Calu3 (cell line): ENCODE results near the gene EFNA2. TPM values are rescaled to one million over a fixed set of nuclear protein-coding genes. Genes with fewer than 3 reads are reported as not detected.
A peak's percentile ranks its signal among the peaks of the same experiment; 100 is the strongest.

Experiments used
- BruUV-seq: library from RNA; stranded (reverse); fragments of 400-500 nt; replicated peaks from 2 replicates; lab custom pipeline; 2021; lab: Mats Ljungman, UMichigan
- CTCF ChIA-PET: fragments of 300-600 bp; sonication (Branson Sonifier 250); formaldehyde crosslinking; loops from one replicate; lab custom pipeline; 2022; ENCODE audit warnings: antibody characterized with exemption; lab: Charles Lee
- DNase-seq: peaks from one replicate; pipeline ENCODE4 v3.0.0; 2022
- H3K27ac Mint-ChIP-seq: one replicate; pipeline ENCODE4 v1.8.0; 2022; ENCODE audit warnings: mixed read lengths; ENCODE audit not compliant: unreplicated experiment
- H3K27me3 Mint-ChIP-seq: one replicate; pipeline ENCODE4 v1.8.0; 2022; ENCODE audit warnings: mixed read lengths; ENCODE audit not compliant: unreplicated experiment
- H3K36me3 Mint-ChIP-seq: one replicate; pipeline ENCODE4 v1.8.0; 2022; ENCODE audit warnings: mild to moderate bottlenecking, moderate library complexity, mixed read lengths; ENCODE audit not compliant: insufficient read depth, unreplicated experiment
- H3K4me1 Mint-ChIP-seq: one replicate; pipeline ENCODE4 v1.8.0; 2022; ENCODE audit warnings: mild to moderate bottlenecking, low read depth, mixed read lengths; ENCODE audit not compliant: unreplicated experiment
- H3K4me3 Mint-ChIP-seq: one replicate; pipeline ENCODE4 v1.8.0; 2022; ENCODE audit warnings: mild to moderate bottlenecking, low read depth, moderate library complexity, mixed read lengths; ENCODE audit not compliant: unreplicated experiment
- H3K9me3 Mint-ChIP-seq: one replicate; pipeline ENCODE4 v1.8.0; 2022; ENCODE audit warnings: low read depth, mixed read lengths; ENCODE audit not compliant: unreplicated experiment
- CTCF ChIP-seq: fragments of 200-600 bp; IDR thresholded peaks from one replicate; pipeline ENCODE4 v1.8.0; 2022; ENCODE audit warnings: antibody characterized with exemption; ENCODE audit not compliant: unreplicated experiment
- intact Hi-C: fragments of 100-400 bp; cut with micrococcal nuclease; formaldehyde crosslinking; loops from one replicate; pipeline ENCODE4 v1.10.0; 2022; ENCODE audit not compliant: unreplicated experiment
- total RNA-seq: library from RNA; stranded (reverse); gene quantifications from 2 replicates; pipeline ENCODE4 v1.2.3, GENCODE V29; 2022

The EFNA2 gene
- total RNA-seq, 1 experiment from 2014 or later, result 0.90 TPM

GRCh38 chr19:1248786-1249297, 36.8 kb upstream of the EFNA2 start:
- DNase-seq, result peak; percentile 76
- Mint-ChIP-seq H3K36me3 (peaks cover 51% of the 10 kb centered on the region), H3K27ac (no peak overlapping the region), H3K27me3 (no peaks in the 10 kb centered on the region), H3K4me3 (peak overlapping the region; percentile 70), H3K9me3 (no peaks in the 10 kb centered on the region), H3K4me1 (peaks cover 7% of the 10 kb centered on the region)
- intact Hi-C loops, result no loop called here
- BruUV-seq, result TSS peak; percentile 60
- peak; percentile 65 for TF ChIP-seq CTCF
- CTCF ChIA-PET, result interaction anchor here (0.6 kb wide), 1 partner anchor 21 kb away, joined by 4 read pairs; no protein-coding TSS in a partner anchor

- TF ChIP-seq CTCF, result no peak
- DNase-seq, result peak; percentile 88
- BruUV-seq, result no TSS peak
- intact Hi-C loops, result no loop called here
- Mint-ChIP-seq H3K36me3 (peaks cover 57% of the 10 kb centered on the region), H3K4me1 (peaks cover 5% of the 10 kb centered on the region), H3K4me3 (peak overlapping the region; percentile 70), H3K9me3 (no peaks in the 10 kb centered on the region), H3K27ac (no peak overlapping the region), H3K27me3 (no peaks in the 10 kb centered on the region)
- CTCF ChIA-PET, result interaction anchor here (0.6 kb wide), 1 partner anchor 20 kb away, joined by 4 read pairs; no protein-coding TSS in a partner anchor
Observed at GRCh38 chr19:1249298-1249989, 36.2 kb upstream of the EFNA2 start.

- peaks cover 63% of the 10 kb centered on the region for H3K36me3 Mint-ChIP-seq
- no peak overlapping the region for H3K27ac Mint-ChIP-seq
- no peak for DNase-seq
- intact Hi-C loops, result no loop called here
- H3K27me3 Mint-ChIP-seq, result no peaks in the 10 kb centered on the region
- CTCF ChIA-PET, result no interaction called here
- peak overlapping the region; percentile 70 for H3K4me3 Mint-ChIP-seq
- TF ChIP-seq CTCF, result no peak
- BruUV-seq, result TSS peak; percentile 15
- no peaks in the 10 kb centered on the region for H3K4me1 Mint-ChIP-seq
- no peaks in the 10 kb centered on the region for H3K9me3 Mint-ChIP-seq
Observed at GRCh38 chr19:1249990-1250436, 35.7 kb upstream of the EFNA2 start.

GRCh38 chr19:1250437-1251260, 35.0 kb upstream of the EFNA2 start:
- intact Hi-C loops, result no loop called here
- TF ChIP-seq CTCF, result no peak
- Mint-ChIP-seq H3K4me1 (no peaks in the 10 kb centered on the region), H3K27me3 (no peaks in the 10 kb centered on the region), H3K9me3 (no peaks in the 10 kb centered on the region), H3K27ac (peak overlapping the region; percentile 93), H3K4me3 (peak overlapping the region; percentile 88), H3K36me3 (peaks cover 69% of the 10 kb centered on the region)
- DNase-seq, result no peak
- BruUV-seq, result no TSS peak
- CTCF ChIA-PET, result no interaction called here
